Mammary epithelial cell (primary cell): Measurements from ENCODE around the gene NUSAP1.

ENCODE experiments used
- CTCF ChIP-seq, 2 donors: IDR thresholded peaks in 1 of 2; conservative IDR thresholded peaks in 1 of 2; 2 replicates each; pipeline ENCODE4 v1.5.1; 2011 to 2012; ENCODE audit warnings: inconsistent platforms in 2 of 2, low read length in 2 of 2, mild to moderate bottlenecking in 2 of 2, control low read depth in 1 of 2, low read depth in 1 of 2; ENCODE audit not compliant: insufficient read depth in 1 of 2; ENCODE audit errors: extremely low read depth in 1 of 2
- EZH2 ChIP-seq: IDR thresholded peaks from 2 replicates; pipeline ENCODE4 v1.6.1; 2012; ENCODE audit warnings: low read length, inconsistent platforms, borderline replicate concordance

- no peak for TF ChIP-seq CTCF (conservative IDR thresholded peaks at IDR 0.05 in 1 of 2, IDR thresholded peaks at IDR 0.05 in 1 of 2; ENCODE audit: extremely low read depth in 1 of 2, insufficient read depth in 1 of 2, low read depth in 1 of 2, low read length in 2 of 2)
- no peak for TF ChIP-seq EZH2
Observed at GRCh38 chr15:41337047-41337446, 4.4 kb downstream of the NUSAP1 start.
